A549 (cell line): ENCODE data around the gene SRSF8. TPM values are rescaled to one million over a fixed set of nuclear protein-coding genes. Genes with fewer than 3 reads are reported as not detected.

Source experiments
- ATAC-seq, 2 experiments: fragments of 200-7000 bp in 1 of 2; fragments of >200 bp in 1 of 2; cut with Nextera tagmentation in 1 of 2; cut with Tn5 transposase in 1 of 2; 3 replicates each; pipeline versions ENCODE4 v1.8.0 to v1.9.1; 2018 to 2020; ENCODE audit warnings: mild to moderate bottlenecking in 1 of 2, moderate library complexity in 1 of 2
- CTCF ChIA-PET: fragments of 300-600 bp; sonication (Branson Sonifier 250); formaldehyde crosslinking; extraction: SDS; loops from one replicate; lab custom pipeline; 2021; ENCODE audit warnings: antibody characterized with exemption, inconsistent platforms; lab: Yijun Ruan, JAX
- POLR2A ChIA-PET: fragments of 350-600 bp; formaldehyde crosslinking; extraction: SDS; loops from one replicate; lab custom pipeline; 2021; ENCODE audit warnings: antibody characterized with exemption, inconsistent platforms; lab: Yijun Ruan, JAX
- DNase-seq, 2 experiments: peaks; one replicate each; pipeline versions ENCODE4 v3.0.0 to v3.0.0-alpha.2; 2011 to 2016; ENCODE audit warnings: low read depth in 1 of 2, low spot score in 1 of 2
- FAIRE-seq: peaks from 2 replicates; lab custom pipeline; 2011; peaks lifted over from hg19 to GRCh38; lab: Jason Lieb, UNC
- H3K27ac ChIP-seq, 2 experiments: fragments of >200 bp; sonication (Bioruptor Twin); formaldehyde crosslinking; 3 replicates each; pipeline ENCODE4 v1.5.1; 2016 to 2017
- H3K4me1 ChIP-seq: fragments of >200 bp; sonication (Bioruptor Twin); formaldehyde crosslinking; 3 replicates; pipeline ENCODE4 v1.6.1; 2016
- H3K4me2 ChIP-seq: fragments of >200 bp; sonication (Bioruptor Twin); formaldehyde crosslinking; 3 replicates; pipeline ENCODE4 v1.6.1; 2016
- H3K4me3 ChIP-seq: fragments of >200 bp; sonication (Bioruptor Twin); formaldehyde crosslinking; 3 replicates; pipeline ENCODE4 v1.5.1; 2016
- H3K9me3 ChIP-seq: fragments of >200 bp; sonication (Bioruptor Twin); formaldehyde crosslinking; 3 replicates; pipeline ENCODE4 v1.6.1; 2016
- BCL3 ChIP-seq: fragments of >200 bp; sonication (Bioruptor Twin); formaldehyde crosslinking; IDR thresholded peaks from 3 replicates; pipeline ENCODE4 v1.6.1; 2016
- CBX2 ChIP-seq: fragments of 200-600 bp; sonication (generic); IDR thresholded peaks from 2 replicates; pipeline ENCODE4 v1.6.1; 2016; ENCODE audit warnings: low read depth, mild to moderate bottlenecking, borderline replicate concordance
- CTCF ChIP-seq: fragments of >200 bp; sonication (Bioruptor Twin); formaldehyde crosslinking; IDR thresholded peaks from 3 replicates; pipeline ENCODE4 v1.5.1; 2016
- EHF ChIP-seq: fragments of 250-450 bp; sonication (Bioruptor Pico); IDR thresholded peaks from 2 replicates; pipeline ENCODE4 v1.5.0; 2020; ENCODE audit warnings: mild to moderate bottlenecking
- ELK1 ChIP-seq: fragments of 150-350 bp; IDR thresholded peaks from 2 replicates; pipeline ENCODE4 v1.6.1; 2014; ENCODE audit warnings: low read depth, mild to moderate bottlenecking, low read length
- EP300 ChIP-seq, 2 experiments: fragments of >200 bp; sonication (Bioruptor Twin); formaldehyde crosslinking; IDR thresholded peaks; 2 replicates in 1 of 2; 3 replicates in 1 of 2; pipeline ENCODE4 v1.6.1; 2016 to 2017
- ESRRA ChIP-seq: fragments of 150-350 bp; IDR thresholded peaks from 2 replicates; pipeline ENCODE4 v1.6.1; 2014; ENCODE audit warnings: mild to moderate bottlenecking, low read length, borderline replicate concordance
- FOSB ChIP-seq: fragments of 250-450 bp; sonication (Bioruptor Pico); IDR thresholded peaks from 2 replicates; pipeline ENCODE4 v1.5.0; 2020; ENCODE audit warnings: mild to moderate bottlenecking, moderate library complexity
- GATA3 ChIP-seq: IDR thresholded peaks from 2 replicates; pipeline ENCODE4 v1.6.1; 2012; ENCODE audit warnings: borderline replicate concordance
- HES2 ChIP-seq: fragments of >200 bp; sonication (Bioruptor Twin); formaldehyde crosslinking; IDR thresholded peaks from 2 replicates; pipeline ENCODE4 v1.6.1; 2016
- HEYL ChIP-seq: fragments of 250-450 bp; sonication (Bioruptor Pico); IDR thresholded peaks from 2 replicates; pipeline ENCODE4 v1.8.0; 2021; ENCODE audit warnings: mild to moderate bottlenecking, moderate library complexity
- HMGXB4 ChIP-seq: fragments of 250-450 bp; sonication (Bioruptor Pico); IDR thresholded peaks from 2 replicates; pipeline ENCODE4 v1.5.0; 2021; ENCODE audit warnings: mild to moderate bottlenecking, moderate library complexity, borderline replicate concordance
- HOXB13 ChIP-seq: fragments of 250-450 bp; sonication (Bioruptor Pico); IDR thresholded peaks from 2 replicates; pipeline ENCODE4 v1.5.0; 2020; ENCODE audit warnings: low read depth, mild to moderate bottlenecking, moderate library complexity
- JUNB ChIP-seq: fragments of >200 bp; sonication (Bioruptor Twin); formaldehyde crosslinking; IDR thresholded peaks from 2 replicates; pipeline ENCODE4 v1.6.1; 2016
- KDM5A ChIP-seq: fragments of 200-600 bp; sonication (generic); IDR thresholded peaks from 2 replicates; pipeline ENCODE4 v1.6.1; 2016; ENCODE audit warnings: antibody characterized with exemption, mild to moderate bottlenecking
- NFE2L2 ChIP-seq: fragments of 150-350 bp; conservative IDR thresholded peaks from 2 replicates; pipeline ENCODE4 v1.6.1; 2014; ENCODE audit warnings: low read length
- NPAS2 ChIP-seq: fragments of 250-450 bp; sonication (Bioruptor Pico); IDR thresholded peaks from 2 replicates; pipeline ENCODE4 v1.8.0; 2022; ENCODE audit warnings: mild to moderate bottlenecking, moderate library complexity, borderline replicate concordance
- NR3C1 ChIP-seq: fragments of >200 bp; sonication (Bioruptor Twin); formaldehyde crosslinking; IDR thresholded peaks from 3 replicates; pipeline ENCODE4 v1.6.1; 2017
- PBX3 ChIP-seq: IDR thresholded peaks from 2 replicates; pipeline ENCODE4 v1.6.1; 2012
- POLR2A ChIP-seq: IDR thresholded peaks from 2 replicates; pipeline ENCODE4 v1.6.1; 2012; ENCODE audit warnings: mild to moderate bottlenecking, low read length
- RCOR1 ChIP-seq: fragments of 150-350 bp; IDR thresholded peaks from 2 replicates; pipeline ENCODE4 v1.6.1; 2014; ENCODE audit warnings: antibody characterized with exemption, low read length, low read depth
- SMC3 ChIP-seq: fragments of >200 bp; sonication (Bioruptor Twin); formaldehyde crosslinking; IDR thresholded peaks from 3 replicates; pipeline ENCODE4 v1.6.1; 2018; ENCODE audit warnings: inconsistent platforms
- SREBF2 ChIP-seq: fragments of 450-650 bp; IDR thresholded peaks from 2 replicates; pipeline ENCODE4 v1.6.1; 2014; ENCODE audit warnings: mild to moderate bottlenecking, moderate library complexity
- USF2 ChIP-seq: fragments of 450-650 bp; IDR thresholded peaks from 2 replicates; pipeline ENCODE4 v1.6.1; 2014; ENCODE audit warnings: antibody characterized with exemption
- ZNF302 ChIP-seq: fragments of 250-450 bp; sonication (Bioruptor Pico); IDR thresholded peaks from 2 replicates; pipeline ENCODE4 v1.9.0; 2021; ENCODE audit warnings: inconsistent platforms, mild to moderate bottlenecking, moderate library complexity
- WGBS: methylation state at CpG from one replicate; pipeline ENCODE4 v1.1.6; 2017; ENCODE audit errors: missing lambda C conversion rate; 5-methylcytosine and 5-hydroxymethylcytosine counted together
- polyA plus RNA-seq, 4 experiments: library from polyadenylated mRNA; depleted of rRNA in 3 of 4; stranded (reverse); fragments of >200 nt; fragmentation: RNase III in 1 of 4; extraction: RNeasy Plus Mini Kit Qiagen cat#74134 plus additional on column Dnase treatment in 1 of 4; gene quantifications; 2 replicates in 3 of 4; 3 replicates in 1 of 4; pipeline ENCODE4 v1.2.3, GENCODE V29; 2011 to 2017

The SRSF8 gene
- polyA plus RNA-seq, 2 of the 4 experiments (the other 2 are of a cell fraction), result 15.1 to 30.2 TPM

GRCh38 chr11:95108159-95108611 is 41.5 kb downstream of the SRSF8 start:
- WGBS, result 82% methylated on average over 9 of the region's 9 CpGs
- POLR2A ChIA-PET, result no interaction called here
- ATAC-seq (0 out of 6 replicates have a peak, but pooled peaks of 1 of the 2 experiments have one; percentile 33), FAIRE-seq (no peak), DNase-seq (peak in 1 of 2 experiments; percentile 11)
- Histone ChIP-seq H3K4me3 (no peak overlapping the region), H3K27ac (no peak overlapping the region), H3K9me3 (no peaks in the 10 kb centered on the region), H3K4me1 (no peaks in the 10 kb centered on the region), H3K4me2 (no peak overlapping the region)
- CTCF ChIA-PET, result interaction anchor here (0.6 to 0.9 kb wide), 2 partner anchors 41 to 43 kb away, joined by 3 read pairs; partner anchors contain the start of gene SRSF8
- TF ChIP-seq GATA3 (no peak), NFE2L2 (no peak), ELK1 (no peak), EHF (CRISPR knock-in tag) (no peak), POLR2A (no peak), SMC3 (no peak), USF2 (no peak), PBX3 (no peak), CBX2 (no peak), EP300 (IDR thresholded peaks at IDR 0.05) (no peak), SREBF2 (no peak), HEYL (CRISPR knock-in tag) (no peak), ESRRA (no peak), KDM5A (no peak), HES2 (no peak)

GRCh38 chr11:95108671-95109551 is 42.2 kb downstream of the SRSF8 start:
- H3K27ac ChIP-seq, result no peak overlapping the region
- H3K4me3 ChIP-seq, result no peak overlapping the region
- FAIRE-seq (no peak), ATAC-seq (no peak), DNase-seq (no peak)
- CTCF ChIA-PET, result interaction anchor here (0.6 to 0.9 kb wide), 2 partner anchors 42 kb away, joined by 3 read pairs; partner anchors contain the start of gene SRSF8
- TF ChIP-seq HEYL (CRISPR knock-in tag), result no peak
- TF ChIP-seq NPAS2, result no peak
- no peak for TF ChIP-seq POLR2A
- no peak for TF ChIP-seq RCOR1
- no peak for TF ChIP-seq USF2
- TF ChIP-seq FOSB (CRISPR knock-in tag), result no peak
- TF ChIP-seq NR3C1, result no peak
- TF ChIP-seq JUNB, result no peak
- no peak for TF ChIP-seq BCL3
- no peak for TF ChIP-seq CTCF
- TF ChIP-seq ZNF302 (CRISPR knock-in tag), result no peak
- TF ChIP-seq HES2, result no peak
- no peak for TF ChIP-seq HOXB13
- no peak for TF ChIP-seq SMC3
- TF ChIP-seq HMGXB4 (CRISPR knock-in tag), result no peak
- 82% methylated on average over 6 of the region's 6 CpGs for WGBS
- no peaks in the 10 kb centered on the region for H3K9me3 ChIP-seq
- POLR2A ChIA-PET, result no interaction called here
- no peak overlapping the region for H3K4me2 ChIP-seq
- H3K4me1 ChIP-seq, result no peaks in the 10 kb centered on the region
